Stimulated activated CD4-positive, alpha-beta T cell treated with anti-CD3 and anti-CD28 coated beads, TNF-alpha, amount 100 ng/mL, for 48 hours (primary cell): ENCODE measurements around the gene RNLS.
"Not testable (repeated sequence)": the region's sequence is repeated elsewhere in the genome, so short reads cannot be mapped to it uniquely, and the experiment has no call there.

Experiments
- DNase-seq, 3 donors: peaks; one replicate each; pipeline ENCODE4 v3.0.0-alpha.2; 2020; ENCODE audit warnings: low read depth in 3 of 3

The RNLS gene

GRCh38 chr10:88297103-88297502 lies 286.0 kb downstream of the RNLS start:
- no peak for DNase-seq

DNA sequence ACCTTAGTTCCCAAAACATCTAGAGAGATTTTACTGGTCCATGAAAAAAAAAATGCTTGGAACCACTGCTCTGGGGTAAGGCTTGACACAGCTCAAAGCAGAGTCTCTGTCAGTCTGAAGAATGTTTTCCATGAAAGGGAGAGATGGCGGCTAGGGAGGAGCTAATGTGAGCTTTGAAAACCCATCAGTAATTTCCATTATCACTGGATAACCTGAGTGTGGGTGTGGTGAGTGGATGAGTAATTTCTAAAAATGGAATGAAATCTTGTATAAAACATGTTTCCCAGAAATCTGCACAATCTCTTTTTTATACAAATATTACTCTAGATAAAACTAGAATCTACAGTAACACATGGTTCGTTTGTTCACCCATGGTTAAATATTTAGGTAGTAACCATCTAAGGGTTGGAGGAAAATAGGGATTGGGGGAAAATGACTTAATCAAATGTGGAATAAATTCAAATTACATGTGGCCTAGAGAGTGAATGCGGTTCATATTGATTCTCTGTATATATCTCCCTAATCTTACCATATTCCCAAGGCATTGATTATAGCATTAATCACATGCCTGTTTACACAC lies 289.4 kb downstream of the RNLS start:
- DNase-seq = no peak

DNA sequence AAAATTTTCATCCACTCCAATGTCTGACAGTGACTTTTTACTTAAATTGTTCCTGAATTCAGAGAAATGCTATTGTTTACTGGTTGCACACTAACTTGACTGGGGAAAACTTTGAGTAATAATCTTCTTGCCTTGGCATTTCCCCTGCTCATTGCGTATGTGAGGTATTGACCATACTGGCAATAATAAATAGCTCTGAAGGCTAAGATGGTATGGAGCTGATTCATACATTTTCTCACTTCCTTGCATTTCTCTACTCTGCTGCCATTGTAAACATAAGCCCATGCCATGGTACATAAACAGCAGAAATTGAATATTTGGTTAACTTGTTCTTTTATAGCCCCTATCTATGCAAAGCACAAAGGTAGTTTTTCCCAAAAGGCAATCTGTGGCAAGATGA lies 290.0 kb downstream of the RNLS start:
- no peak for DNase-seq

DNA sequence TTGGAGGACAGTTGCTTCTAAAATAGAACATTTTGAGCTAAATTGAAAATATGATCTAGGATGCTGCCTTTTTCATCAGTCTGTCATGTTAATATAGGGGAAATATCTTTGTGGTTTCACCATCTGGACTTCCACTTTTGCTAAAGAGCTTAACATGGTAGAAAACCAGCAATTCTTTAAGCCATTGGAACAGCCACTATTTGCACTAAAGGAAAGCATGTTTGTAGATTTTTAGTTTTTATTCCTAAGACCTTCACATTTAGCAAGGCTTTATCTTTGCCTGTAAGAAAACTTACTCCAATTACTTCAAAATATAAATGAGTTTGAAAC lies 291.0 kb downstream of the RNLS start:
- no peak for DNase-seq

DNA sequence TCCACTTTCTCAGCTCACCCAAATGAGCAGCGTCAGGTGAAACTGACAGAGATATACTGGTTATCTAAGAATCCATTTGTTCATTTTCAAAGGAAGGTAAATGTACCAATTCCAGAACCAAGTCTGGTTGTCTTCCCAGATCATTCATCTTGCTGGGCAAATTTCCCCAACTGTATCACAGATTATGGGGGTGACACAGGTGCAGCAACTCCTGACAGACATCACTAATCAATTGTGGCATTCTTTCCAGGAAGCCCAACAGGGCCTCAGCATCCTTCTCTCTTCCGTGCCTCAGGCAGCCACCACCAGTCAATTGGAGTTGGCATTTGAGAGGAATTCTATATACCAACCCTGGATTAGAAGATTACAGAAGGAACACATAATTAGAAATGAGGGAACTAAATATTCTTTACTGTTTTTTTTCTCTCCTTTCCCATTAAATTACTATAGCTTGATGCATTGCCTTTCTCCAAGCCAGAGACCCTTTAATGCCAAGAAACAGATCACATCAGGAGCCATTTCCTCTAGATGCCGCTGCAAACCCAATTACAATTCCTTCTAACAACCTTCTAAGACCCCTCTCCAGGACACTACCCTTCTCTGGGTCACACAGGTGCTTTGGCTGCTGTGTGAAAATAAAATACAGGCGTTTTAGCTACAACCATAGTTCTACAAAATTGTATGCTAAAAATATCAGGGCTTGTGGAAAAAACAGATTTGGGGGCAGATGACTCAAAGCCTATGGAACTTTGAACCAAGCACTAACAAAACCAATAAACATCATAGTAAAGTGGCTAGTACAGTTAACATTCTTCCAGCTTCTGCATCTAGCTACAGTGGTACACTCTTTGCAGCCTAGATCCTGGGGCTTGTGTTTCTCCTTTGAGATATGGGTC lies 291.6 kb downstream of the RNLS start:
- no peak for DNase-seq

DNA sequence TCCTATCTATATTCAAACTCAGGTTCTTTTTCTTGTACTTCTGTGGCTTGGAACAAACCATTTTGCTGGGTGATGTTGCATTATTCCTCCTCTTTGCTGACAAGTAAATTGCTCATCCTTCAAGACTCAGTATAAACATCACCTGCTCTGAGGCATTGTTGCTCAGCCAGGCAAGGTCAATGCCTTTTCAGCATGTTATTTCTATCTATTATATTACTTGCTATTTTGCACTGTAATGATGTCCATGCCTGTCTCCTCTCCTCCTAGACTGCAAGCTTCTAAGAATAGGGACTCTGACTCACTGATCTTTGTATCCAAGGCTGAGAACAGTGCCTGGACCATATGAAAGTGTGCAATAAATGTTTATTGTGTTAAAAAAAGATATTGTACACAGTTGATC lies 293.8 kb downstream of the RNLS start:
- no peak for DNase-seq

- no peak for DNase-seq
These were observed 294.6 kb downstream of the RNLS start for GRCh38 chr10:88288320-88289059.

- DNase-seq = no peak
These were observed 297.1 kb downstream of the RNLS start for GRCh38 chr10:88286030-88286429.

DNA sequence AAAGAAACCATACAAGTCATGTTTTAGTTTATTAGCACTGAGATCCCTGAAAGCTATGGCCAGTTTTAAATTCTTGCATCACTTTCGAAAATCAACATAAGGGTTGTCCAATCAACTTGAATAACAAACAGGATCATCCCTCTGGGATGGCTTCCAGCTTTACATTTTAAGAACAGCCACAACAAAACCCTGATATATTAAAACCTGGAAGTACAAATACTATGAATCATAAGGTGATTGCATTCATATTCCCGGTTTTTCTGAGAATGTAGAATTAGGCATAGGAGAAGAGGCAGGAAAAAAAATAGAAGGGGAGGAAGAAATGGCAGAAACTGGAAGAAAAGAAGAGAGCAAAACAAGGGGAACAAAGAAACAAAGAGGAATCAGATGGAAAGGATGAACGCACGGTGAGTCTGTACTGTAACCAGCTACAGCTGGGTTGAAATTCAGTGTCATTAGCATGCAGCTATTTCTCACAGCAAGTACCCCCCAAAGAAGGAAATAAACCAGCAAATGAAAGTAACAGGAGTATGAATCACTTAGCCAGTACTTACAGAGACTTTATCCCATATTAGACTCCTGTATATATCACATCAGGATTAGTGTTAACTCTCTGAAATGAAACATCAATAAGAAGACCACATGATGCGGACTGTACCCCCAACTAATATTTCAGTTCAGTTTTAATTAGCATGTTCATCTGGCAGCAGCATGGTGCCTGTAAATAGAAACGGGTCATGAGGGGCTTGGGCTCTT lies 301.3 kb downstream of the RNLS start:
- DNase-seq = no peak

- DNase-seq = no peak
These were observed 302.6 kb downstream of the RNLS start for GRCh38 chr10:88280518-88280917.

DNA sequence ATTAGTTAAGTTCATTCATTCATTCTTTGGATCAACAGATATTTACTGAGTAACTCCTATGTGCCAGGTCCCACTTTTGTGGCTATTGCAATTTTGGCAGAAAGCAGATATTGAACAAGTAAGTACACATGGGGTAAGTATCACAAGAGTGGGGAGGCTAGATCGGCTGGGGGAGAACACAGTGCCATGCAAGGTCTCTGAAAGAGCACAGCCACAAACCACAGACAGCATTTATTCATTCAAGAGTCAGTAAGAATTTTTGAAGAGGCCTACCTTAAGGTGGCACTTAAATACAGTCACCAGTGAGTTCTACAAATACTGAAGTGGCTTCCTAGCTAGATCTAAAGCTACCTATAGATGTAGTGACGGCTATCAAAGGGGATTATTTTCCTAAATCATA lies 304.2 kb downstream of the RNLS start:
- DNase-seq = no peak

GRCh38 chr10:88276945-88277344 lies 306.2 kb downstream of the RNLS start:
- not testable (repeated sequence) for DNase-seq

DNA sequence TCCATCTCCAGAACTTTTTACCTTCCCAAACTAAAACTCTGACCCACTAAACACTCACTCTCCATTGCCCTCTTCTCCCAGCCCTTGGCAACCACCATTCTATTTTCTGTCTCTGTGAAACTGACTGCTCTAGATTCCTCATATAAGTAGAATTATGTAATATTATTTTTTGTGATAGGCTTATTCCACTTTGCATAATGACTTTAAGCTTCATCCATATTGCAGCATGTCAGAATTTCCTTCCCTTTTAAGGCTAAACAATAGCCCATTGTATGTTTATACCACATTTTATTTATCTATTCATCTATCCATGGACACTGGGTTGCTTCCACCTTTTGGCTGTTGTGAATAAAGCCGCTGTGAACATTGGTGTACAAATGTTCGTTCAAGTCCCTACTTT lies 308.8 kb downstream of the RNLS start:
- DNase-seq = no peak

- DNase-seq = no peak
These were observed 309.6 kb downstream of the RNLS start for GRCh38 chr10:88273567-88273966.

DNA sequence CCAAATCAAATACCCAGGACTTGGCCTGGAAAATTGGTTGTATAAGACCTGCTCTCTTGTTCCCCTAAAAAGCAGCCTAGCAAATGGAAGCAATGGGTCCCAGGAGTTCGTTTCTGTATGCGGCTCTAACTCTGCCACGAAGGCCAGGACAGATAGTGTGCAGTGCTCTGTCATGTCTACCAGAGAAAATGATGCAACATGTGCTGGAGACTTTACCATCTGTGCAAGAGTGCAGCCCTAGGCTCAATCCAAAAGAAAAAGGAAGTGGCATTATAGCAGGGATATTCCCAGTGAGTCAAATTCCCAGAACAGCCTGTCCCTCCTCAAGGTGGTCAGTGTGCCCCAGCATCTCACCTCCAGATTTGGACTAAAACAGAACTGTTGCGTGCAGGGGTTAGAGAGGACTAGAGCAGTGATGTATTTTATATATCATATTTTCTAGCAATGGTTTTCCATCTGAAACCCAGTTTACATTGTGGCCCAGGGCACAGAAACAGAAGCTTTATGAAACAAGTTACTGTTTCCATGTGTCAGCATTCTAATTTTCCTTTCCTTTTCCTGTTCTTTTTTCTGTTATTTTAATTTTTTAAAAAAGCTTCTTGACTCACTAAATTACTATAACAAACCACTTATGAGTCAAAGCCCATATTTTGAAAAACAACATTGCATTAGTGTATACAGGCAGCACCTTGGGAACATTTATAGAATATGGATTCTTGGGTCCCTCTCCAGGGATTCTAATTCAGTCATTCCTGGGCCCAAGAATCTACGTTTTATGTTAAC lies 311.2 kb downstream of the RNLS start:
- no peak for DNase-seq

DNA sequence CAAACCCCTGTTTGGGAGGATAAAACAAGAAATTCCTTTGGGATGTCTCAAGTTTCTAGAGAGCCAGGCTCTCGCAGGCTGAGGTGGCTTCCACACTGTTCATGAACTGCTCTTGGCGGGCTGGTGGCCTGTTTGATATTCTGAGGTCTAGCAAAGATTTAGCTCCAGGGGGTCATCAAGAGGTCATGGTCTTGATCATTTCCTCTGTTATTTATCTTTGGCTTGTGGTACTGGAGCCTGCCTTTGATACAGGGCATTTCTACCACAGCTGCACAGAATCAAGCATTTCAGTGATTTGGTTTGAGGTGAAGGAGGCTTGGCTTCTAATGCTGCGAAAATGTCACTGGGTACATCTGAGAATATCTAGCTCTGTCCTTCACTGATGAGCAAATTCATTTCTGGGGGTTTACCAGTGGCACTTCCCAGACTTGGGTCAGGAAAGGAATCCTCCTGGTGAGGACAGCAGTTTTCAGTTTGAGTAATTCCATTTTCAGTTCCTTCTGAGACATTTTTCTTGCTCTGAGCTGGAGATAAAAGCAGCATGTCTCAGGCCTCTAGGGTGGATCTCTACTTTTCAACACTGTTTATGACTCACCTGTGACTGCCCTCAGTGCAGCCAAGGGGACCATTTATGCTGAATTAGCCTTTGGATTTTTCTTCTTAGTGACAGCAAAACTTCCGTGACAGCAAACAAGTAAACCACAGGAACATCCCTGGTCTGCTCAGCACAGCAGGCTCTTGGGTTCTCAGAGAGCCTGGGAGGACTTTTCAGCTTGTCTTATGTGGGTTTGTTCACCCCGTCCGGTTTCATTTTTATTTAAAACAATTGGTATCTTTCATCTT lies 312.0 kb downstream of the RNLS start:
- peak; percentile 27 to 45 (median 28) for DNase-seq

DNA sequence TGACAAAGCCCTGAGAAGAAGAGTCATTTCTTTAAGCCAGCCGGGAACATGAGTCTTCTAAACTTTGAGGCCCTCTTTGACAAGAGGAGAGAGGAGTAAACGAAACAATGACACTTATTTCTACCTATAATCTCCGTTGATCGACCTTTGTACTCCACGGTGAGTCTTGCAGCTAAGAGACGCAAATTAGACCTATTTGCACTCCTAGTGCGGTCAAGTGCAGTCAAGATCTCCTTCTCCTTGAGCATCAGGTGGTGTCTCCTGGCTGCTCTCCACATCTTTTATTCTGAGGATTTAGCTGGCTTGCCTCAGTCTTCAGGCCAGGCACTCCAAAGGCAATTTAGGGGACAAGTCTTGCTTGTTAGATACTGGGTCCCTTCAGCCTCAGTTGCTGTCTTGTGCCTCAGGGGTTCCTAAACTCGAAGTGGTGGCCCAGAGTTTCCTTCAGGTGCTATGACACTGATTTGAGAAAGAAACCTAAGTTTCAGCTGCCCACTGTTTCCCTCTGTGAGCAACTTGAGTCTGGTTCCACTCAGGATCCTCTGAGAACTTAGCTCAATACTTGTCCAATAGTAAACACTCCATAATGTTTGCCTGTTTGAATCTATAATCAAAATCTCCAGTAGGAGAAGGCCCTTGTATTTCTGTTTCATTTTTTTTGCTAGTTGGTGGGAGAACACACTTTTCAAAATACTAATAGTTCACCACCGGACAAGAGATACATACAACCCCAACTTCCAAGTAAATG lies 312.9 kb downstream of the RNLS start:
- no peak for DNase-seq

DNA sequence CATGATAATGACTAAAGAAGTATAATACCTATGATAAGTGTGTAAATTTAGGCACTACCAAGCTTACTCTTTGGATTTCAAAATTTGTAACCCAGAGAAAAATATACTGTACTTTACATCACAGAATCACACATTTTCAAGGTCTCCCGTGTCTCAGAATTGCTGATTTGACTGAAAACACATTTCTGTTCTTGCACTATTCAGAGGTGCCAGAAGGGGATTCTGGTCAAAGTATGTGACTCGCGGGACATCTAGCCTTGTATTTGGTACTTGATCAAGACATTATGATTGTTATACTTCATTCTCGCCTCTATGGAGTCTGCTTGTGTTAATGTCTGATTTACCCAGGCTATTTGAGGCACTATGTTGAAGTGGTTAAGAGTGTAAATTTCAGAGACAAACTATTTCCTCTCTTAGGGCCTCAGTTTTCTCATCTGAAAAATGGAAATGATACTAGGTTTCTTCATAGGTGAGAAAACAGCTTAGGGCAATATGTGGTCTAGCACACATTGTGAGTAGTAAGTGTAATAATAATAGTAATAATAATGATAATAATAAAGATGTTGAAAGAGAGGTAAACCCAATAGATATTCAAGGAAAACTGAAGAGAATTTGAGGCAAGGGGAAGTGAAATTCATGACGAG lies 320.4 kb downstream of the RNLS start:
- DNase-seq = no peak

GRCh38 chr10:88261152-88261551 lies 322.0 kb downstream of the RNLS start:
- no peak for DNase-seq
